Measurements from ENCODE around the gene ZNF594.
"Not testable (repeated sequence)": the region's sequence is repeated elsewhere in the genome, so short reads cannot be mapped to it uniquely, and the experiment has no call there.

The ZNF594 gene

GRCh38 chr17:5191541-5192417 lies at the start of gene ZNF594:
ZNF594 (minus strand) TSS chr17:5191868; CDS start chr17:5184256, 7,612 bp downstream.
- peak; percentile 96 for DNase-seq

GRCh38 chr17:5239769-5240168 lies 48.1 kb upstream of the ZNF594 start:
- not testable (repeated sequence) for DNase-seq

GRCh38 chr17:5238333-5238732 lies 46.7 kb upstream of the ZNF594 start:
- DNase-seq = no peak

- peak; percentile 15 for DNase-seq
Observed at GRCh38 chr17:5237541-5238016, 45.9 kb upstream of the ZNF594 start.

GRCh38 chr17:5236938-5237540 lies 45.4 kb upstream of the ZNF594 start:
- no peak for DNase-seq

- DNase-seq = peak; percentile 15
Observed at GRCh38 chr17:5234645-5235576, 43.2 kb upstream of the ZNF594 start, which contains the start of gene SCIMP. SCIMP (minus strand) TSS chr17:5234860; CDS start chr17:5234755, 105 bp downstream.

GRCh38 chr17:5233492-5233891 lies 41.8 kb upstream of the ZNF594 start:
- not testable (repeated sequence) for DNase-seq

GRCh38 chr17:5226940-5227878 lies 35.5 kb upstream of the ZNF594 start:
- DNase-seq = no peak

- no peak for DNase-seq
Observed at GRCh38 chr17:5225668-5226457, 34.2 kb upstream of the ZNF594 start.

- not testable (repeated sequence) for DNase-seq
Observed at GRCh38 chr17:5221912-5222311, 30.2 kb upstream of the ZNF594 start.

- DNase-seq = no peak
Observed at GRCh38 chr17:5220074-5220473, 28.4 kb upstream of the ZNF594 start.

GRCh38 chr17:5219536-5219935 lies 27.9 kb upstream of the ZNF594 start:
- DNase-seq = no peak

GRCh38 chr17:5217562-5217961 lies 25.9 kb upstream of the ZNF594 start:
- not testable (repeated sequence) for DNase-seq

GRCh38 chr17:5211458-5211857 lies 19.8 kb upstream of the ZNF594 start:
- DNase-seq = no peak

- no peak for DNase-seq
Observed at GRCh38 chr17:5210614-5211252, 19.1 kb upstream of the ZNF594 start.

- no peak for DNase-seq
Observed at GRCh38 chr17:5210091-5210490, 18.4 kb upstream of the ZNF594 start.

- no peak for DNase-seq
Observed at GRCh38 chr17:5209396-5209795, 17.7 kb upstream of the ZNF594 start.

GRCh38 chr17:5203908-5204294 lies 12.2 kb upstream of the ZNF594 start:
- no peak for DNase-seq

GRCh38 chr17:5203178-5203907 lies 11.7 kb upstream of the ZNF594 start:
- DNase-seq = no peak

- DNase-seq = no peak
Observed at GRCh38 chr17:5201011-5201410, 9.3 kb upstream of the ZNF594 start.
